ENCODE results near the gene PPP2R5B.

The PPP2R5B gene

GRCh38 chr11:64908766-64909165 is 15.7 kb upstream of the PPP2R5B start:
- DNase-seq = no peak

DNA sequence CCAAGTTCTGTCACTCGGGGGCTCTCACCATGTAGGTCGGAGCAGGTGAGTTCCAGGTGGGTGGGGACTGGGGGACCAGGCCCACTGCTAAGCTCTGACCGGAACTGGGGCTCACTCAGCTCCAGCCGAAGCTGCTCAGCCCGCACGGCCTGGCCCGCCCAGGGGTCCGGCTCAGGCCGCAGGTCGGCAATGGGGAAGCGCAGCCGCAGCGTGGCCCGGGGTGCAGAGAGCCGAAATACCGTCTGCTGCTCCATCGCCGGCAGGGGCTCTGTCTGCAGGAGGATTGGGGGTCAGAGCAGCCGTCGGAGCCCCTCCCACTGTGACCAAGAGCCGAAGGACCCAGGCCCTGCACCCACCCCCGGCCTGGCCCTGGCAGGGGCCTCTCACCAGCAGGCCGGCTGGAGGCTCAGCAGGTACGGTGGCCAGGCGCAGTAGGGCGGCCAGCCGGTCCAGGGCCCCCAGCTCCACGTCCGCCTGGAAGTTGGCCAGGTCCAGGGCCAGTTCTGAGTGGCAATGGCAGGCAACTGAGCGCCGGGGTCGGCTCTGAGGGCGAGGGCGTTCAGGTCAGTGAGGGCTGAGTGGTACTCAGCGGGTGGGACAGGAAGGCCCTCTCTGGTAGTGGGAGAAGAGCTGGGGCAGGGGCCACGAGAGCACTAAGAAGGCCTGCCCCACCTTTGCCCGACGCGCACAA is 14.7 kb upstream of the PPP2R5B start:
- no peak for DNase-seq

DNA sequence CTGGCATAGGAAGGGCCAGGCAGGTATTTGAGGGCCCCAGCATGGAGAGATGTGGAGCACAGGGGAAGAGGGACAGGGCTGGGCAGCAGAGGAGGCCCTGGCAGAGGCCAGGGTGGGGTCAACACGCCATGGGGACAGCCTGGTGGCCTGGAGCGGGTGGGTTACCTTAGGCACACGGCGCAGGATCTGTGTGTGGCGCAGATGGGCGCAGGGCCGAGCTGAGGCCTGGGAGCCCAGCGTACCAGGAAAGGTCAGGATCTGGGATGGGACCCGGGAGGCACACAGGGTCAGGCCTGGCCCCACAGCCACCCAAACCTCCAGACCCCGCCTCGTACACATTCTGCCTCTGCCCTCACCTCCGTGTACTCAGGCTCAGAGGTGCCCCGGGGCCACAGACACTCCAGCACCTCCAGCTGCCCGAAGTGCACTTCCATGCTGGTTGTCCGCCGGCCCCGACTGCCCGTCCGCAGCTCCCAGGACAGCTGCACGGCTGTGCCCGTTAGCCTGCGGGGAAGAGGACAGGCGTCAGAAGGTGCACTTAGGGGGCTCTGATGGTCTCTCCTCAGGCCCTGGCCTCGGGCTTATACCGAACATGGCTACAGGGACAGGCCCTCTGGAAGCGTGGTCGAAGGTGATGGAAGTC is 13.9 kb upstream of the PPP2R5B start:
- DNase-seq = no peak

- no peak for DNase-seq
These were observed 13.3 kb upstream of the PPP2R5B start for GRCh38 chr11:64911142-64911541.

GRCh38 chr11:64911689-64912088 is 12.8 kb upstream of the PPP2R5B start:
- no peak for DNase-seq

GRCh38 chr11:64913171-64913727 is 11.2 kb upstream of the PPP2R5B start:
- no peak for DNase-seq

- DNase-seq = no peak
These were observed 10.4 kb upstream of the PPP2R5B start for GRCh38 chr11:64914123-64914522.

DNA sequence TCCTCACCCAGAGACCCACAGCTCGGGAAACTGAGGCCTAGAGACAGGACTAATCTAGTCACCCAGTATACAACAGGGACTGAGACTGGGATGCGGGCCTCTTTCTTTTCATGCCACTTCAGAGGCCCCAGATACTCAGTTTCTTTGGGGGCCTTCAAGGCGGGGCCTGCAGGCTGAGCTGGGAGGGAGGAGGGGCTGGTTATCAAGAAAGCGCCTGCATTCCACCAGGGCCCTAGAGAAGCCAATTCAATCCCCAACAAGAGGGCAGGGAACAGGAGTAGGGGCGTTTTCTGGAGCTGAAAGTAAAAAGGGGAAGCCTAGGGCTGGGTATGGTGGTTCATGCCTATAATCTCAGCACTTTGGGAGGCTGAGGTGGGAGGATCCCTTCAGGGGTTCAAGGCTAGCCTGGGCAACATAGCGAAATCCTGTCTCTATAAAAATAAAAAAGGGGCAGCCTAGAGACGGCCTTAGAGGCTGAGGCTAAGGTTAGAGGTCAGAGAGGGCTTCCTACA is 9.1 kb upstream of the PPP2R5B start:
- no peak for DNase-seq

DNA sequence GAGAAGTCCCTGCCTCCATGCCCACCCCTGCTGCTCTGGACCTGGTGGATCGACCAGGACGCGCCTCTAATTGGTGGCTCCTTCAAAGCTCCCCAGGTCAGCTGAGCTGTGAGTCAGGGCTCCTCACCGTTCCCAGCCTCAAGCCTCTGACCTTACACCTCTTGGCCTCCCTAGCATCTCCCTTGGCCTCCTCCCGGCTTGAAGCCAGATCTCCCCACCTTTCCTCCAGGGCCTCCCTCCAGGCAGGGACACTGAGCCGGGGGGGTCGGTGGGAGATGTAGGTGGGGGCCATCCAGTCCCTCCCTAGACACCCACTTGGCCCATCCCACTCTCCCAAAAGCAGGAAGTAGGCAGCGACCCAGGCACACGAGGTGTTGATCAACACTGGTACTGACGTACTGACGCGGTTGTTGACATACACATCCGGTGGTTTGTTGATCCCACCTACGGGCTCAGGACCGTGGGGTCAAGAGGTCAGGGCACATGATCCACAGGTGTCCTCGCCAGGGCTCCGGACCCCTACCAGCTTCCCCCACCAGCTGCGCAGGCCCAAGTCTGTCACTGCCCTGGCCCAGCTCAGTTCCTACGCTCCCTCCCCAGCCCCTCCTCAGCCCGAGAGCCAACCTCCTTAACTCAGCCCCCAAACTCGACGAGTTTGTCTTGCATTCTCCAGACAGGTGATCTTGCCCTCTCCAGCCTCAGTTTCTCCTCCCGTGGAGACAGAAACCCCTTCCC is 8.3 kb upstream of the PPP2R5B start:
- peak; percentile 53 for DNase-seq

DNA sequence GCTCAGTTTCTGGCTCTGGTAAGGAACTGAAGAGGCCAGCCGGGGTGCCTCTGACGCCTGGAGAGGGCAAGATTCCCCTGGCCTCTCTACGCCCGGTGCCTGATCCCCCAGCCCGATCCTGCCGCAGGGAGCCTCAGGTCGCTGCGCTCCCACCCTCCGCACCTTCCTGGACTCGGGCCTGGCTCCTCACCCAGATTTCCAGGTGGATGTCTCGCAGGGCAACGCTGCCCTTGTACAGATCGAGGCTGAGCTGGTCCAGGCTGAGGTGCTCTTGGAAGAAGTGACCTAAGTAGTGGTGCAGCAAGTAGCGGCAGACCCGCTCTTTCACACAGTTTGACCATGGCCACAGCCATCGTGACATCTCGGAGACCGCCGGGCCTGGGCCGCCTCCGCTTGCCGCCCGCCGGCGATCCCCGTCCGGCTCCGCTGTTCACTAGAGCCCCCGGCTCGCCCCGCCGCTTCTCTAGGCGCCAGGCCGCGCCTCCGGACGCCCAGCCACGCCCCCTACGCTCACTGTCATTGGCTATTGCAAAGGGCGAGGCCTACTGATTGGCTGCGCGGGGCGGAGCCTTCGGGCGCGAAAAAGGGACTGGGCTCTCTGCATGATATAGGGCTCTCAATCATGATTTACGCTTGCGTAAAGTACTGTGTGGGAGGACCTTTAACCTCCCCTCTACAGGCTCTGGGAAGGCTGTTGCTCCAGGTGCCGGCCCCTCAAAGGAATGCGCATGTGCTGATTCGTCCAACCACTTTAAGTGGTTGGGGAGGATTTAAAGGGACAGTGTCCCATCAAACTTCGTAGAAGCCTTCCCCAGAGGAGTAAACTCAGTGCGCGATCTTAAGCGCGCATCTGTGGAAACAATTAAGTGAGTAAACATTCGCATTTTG is 7.5 kb upstream of the PPP2R5B start, which contains the start of gene ATG2A:
Gene ATG2A (minus strand): TSS at position 435 of the 888 bp plus-strand sequence. CDS start 74 bp downstream, at position 361.
- DNase-seq = peak; percentile 100

DNA sequence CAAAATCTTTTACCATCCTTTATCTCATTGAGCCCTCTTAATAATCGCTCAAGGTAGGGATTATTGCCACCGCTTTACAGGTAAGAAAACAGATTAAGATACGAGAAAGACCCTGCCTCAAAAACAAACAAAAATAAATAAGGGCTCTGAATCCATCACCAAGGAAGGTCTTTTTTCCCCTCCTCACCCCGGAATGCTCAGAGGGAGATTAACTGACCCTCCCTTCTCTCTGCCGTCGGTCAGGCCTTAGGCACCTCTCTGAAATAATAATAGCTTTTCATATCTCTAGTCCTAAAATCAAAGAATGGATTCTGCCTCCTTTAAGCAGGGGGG is 6.9 kb upstream of the PPP2R5B start:
- no peak for DNase-seq

- peak; percentile 25 for DNase-seq
These were observed 6.5 kb upstream of the PPP2R5B start for GRCh38 chr11:64918017-64918416.

GRCh38 chr11:64919627-64920026 is 4.9 kb upstream of the PPP2R5B start:
- no peak for DNase-seq

- no peak for DNase-seq
These were observed 4.4 kb upstream of the PPP2R5B start for GRCh38 chr11:64920124-64920523.

DNA sequence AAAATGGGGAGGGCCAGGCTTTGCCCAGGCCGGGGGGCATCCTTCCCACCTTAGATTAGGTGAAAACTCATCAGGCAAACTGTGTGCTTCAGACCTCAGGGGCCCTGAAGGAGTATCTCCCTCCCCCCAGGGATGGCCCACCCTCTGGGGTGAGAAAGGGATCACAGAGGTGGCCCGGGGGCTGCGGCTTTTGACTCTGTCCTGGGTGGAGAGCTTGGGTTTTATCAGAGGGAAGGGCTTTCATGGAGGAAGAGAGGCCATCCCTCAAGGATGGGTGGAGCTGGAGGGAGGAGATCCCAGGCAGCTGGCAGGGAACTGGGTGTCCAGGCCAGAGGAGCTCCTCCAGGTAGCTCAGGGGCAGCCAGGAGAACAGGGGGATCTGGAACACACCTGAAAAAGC is 3.1 kb upstream of the PPP2R5B start:
- DNase-seq = no peak

GRCh38 chr11:64923151-64923661 is 1.3 kb upstream of the PPP2R5B start:
- no peak for DNase-seq

DNA sequence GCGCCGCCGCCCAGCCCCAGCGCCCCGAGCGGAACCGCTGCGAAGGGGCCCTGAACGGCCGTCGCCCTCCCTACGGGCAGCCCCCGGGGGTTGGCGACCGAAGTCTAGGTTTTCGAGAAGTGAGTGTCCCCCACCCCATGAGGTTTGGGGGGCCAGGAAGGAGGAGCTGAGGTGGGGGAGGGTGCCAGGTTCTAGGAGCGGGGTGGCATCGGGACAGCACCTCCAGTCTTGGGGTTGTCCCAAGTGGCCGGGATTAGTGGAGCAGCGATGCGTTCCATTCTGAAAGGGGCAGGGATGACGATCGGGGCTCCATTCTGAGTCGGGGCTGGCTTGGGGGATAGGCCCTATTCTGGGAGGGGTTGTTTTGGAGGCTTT is 408 bp downstream of the PPP2R5B start:
- no peak for DNase-seq

GRCh38 chr11:64925536-64926436 is 1.3 kb downstream of the PPP2R5B start:
- no peak for DNase-seq

GRCh38 chr11:64926689-64927088 is 2.2 kb downstream of the PPP2R5B start:
- no peak for DNase-seq

- DNase-seq = no peak
These were observed 4.5 kb downstream of the PPP2R5B start for GRCh38 chr11:64928957-64929356.

- no peak for DNase-seq
These were observed 5.1 kb downstream of the PPP2R5B start for GRCh38 chr11:64929625-64930024.
